G401 (cell line): ENCODE measurements around the gene CAD. TPM values are rescaled to one million over a fixed set of nuclear protein-coding genes. Genes with fewer than 3 reads are reported as not detected.
"Not testable (repeated sequence)": the region's sequence is repeated elsewhere in the genome, so short reads cannot be mapped to it uniquely, and the experiment has no call there.

Experiments
- DNase-seq: peaks from one replicate; pipeline ENCODE4 v3.0.0-alpha.2; 2015; ENCODE audit warnings: low spot score
- in situ Hi-C: cut with HindIII; loops from 2 replicates; pipeline ENCODE4 v1.10.0; 2016; ENCODE audit warnings: low sequenced_read_pairs, mixed read lengths
- total RNA-seq: library from RNA; depleted of rRNA; stranded (reverse); fragments of >200 nt; shearing (Covaris generic); gene quantifications from 2 replicates; pipeline ENCODE4 v1.2.3, GENCODE V29; 2014; rRNA removed

Gene CAD
- 52.3 and 69.6 TPM in 2 replicates for total RNA-seq

GRCh38 chr2:27217173-27218121 lies at the start of gene CAD:
Gene CAD, plus strand, starts transcription at chr2:27217369. Its CDS starts 183 bp downstream, at chr2:27217552.
- in situ Hi-C loops, result no loop called here

GRCh38 chr2:27170581-27171337 lies 46.4 kb upstream of the CAD start:
- in situ Hi-C loops, result no loop called here
- no peak for DNase-seq

More at GRCh38 chr2:27217173-27218121, at the start of gene CAD:
- DNase-seq, result peak; percentile 87

- DNase-seq, result no peak
- in situ Hi-C loops, result no loop called here
Observed at GRCh38 chr2:27171351-27171848, 45.8 kb upstream of the CAD start.

GRCh38 chr2:27174638-27175037 lies 42.5 kb upstream of the CAD start:
- no peak for DNase-seq
- in situ Hi-C loops, result no loop called here

- in situ Hi-C loops, result no loop called here
Observed at GRCh38 chr2:27175330-27175729, 41.8 kb upstream of the CAD start.

GRCh38 chr2:27175781-27176180 lies 41.4 kb upstream of the CAD start:
- in situ Hi-C loops, DNase-seq: not testable (repeated sequence)

More at GRCh38 chr2:27175330-27175729, 41.8 kb upstream of the CAD start:
- DNase-seq, result no peak

GRCh38 chr2:27177441-27178351 lies 39.5 kb upstream of the CAD start:
- in situ Hi-C loops, result no loop called here

GRCh38 chr2:27178469-27178868 lies 38.7 kb upstream of the CAD start:
- no peak for DNase-seq
- in situ Hi-C loops, result no loop called here

More at GRCh38 chr2:27177441-27178351, 39.5 kb upstream of the CAD start:
- no peak for DNase-seq

GRCh38 chr2:27179344-27180000 lies 37.7 kb upstream of the CAD start:
- no peak for DNase-seq
- in situ Hi-C loops, result no loop called here

GRCh38 chr2:27182346-27182745 lies 34.8 kb upstream of the CAD start:
- no peak for DNase-seq
- in situ Hi-C loops, result no loop called here

- in situ Hi-C loops, result no loop called here
- DNase-seq, result no peak
Observed at GRCh38 chr2:27184115-27184514, 33.1 kb upstream of the CAD start.

- DNase-seq, result no peak
- in situ Hi-C loops, result no loop called here
Observed at GRCh38 chr2:27185331-27186026, 31.7 kb upstream of the CAD start.

- in situ Hi-C loops, result no loop called here
- DNase-seq, result no peak
Observed at GRCh38 chr2:27186613-27187345, 30.4 kb upstream of the CAD start.

- in situ Hi-C loops, result no loop called here
- no peak for DNase-seq
Observed at GRCh38 chr2:27189989-27190388, 27.2 kb upstream of the CAD start.

GRCh38 chr2:27191070-27191829 lies 25.9 kb upstream of the CAD start:
- in situ Hi-C loops, result no loop called here

GRCh38 chr2:27194538-27195354 lies 22.4 kb upstream of the CAD start:
- no peak for DNase-seq
- in situ Hi-C loops, result no loop called here

More at GRCh38 chr2:27191070-27191829, 25.9 kb upstream of the CAD start:
- DNase-seq, result peak; percentile 66
